ENCODE data around the gene RFX3.

RFX3 gene

GRCh38 chr9:3468421-3469205, 57.2 kb downstream of the RFX3 start:
- no peak overlapping the region for H3K9ac ChIP-seq
- H3K79me2 ChIP-seq: no peaks in the 10 kb centered on the region
- H3K9me3 ChIP-seq (ENCODE audit: control insufficient read depth, low read length): no peaks in the 10 kb centered on the region
- H3K27ac ChIP-seq: no peak overlapping the region
- H3K36me3 ChIP-seq (ENCODE audit: control insufficient read depth, insufficient read depth, low read length): no peaks in the 10 kb centered on the region
- no peak overlapping the region for H3K4me3 ChIP-seq (ENCODE audit: low read depth, low read length)
- H2AFZ ChIP-seq: no peak overlapping the region
- H3K27me3 ChIP-seq (ENCODE audit: control insufficient read depth, insufficient read depth, low read length): no peaks in the 10 kb centered on the region
- H3K4me1 ChIP-seq: peaks cover 3% of the 10 kb centered on the region
- TF ChIP-seq CTCF (IDR thresholded peaks at IDR 0.05): no peak
- no peak overlapping the region for H3K4me2 ChIP-seq (ENCODE audit: low read length)

DNA sequence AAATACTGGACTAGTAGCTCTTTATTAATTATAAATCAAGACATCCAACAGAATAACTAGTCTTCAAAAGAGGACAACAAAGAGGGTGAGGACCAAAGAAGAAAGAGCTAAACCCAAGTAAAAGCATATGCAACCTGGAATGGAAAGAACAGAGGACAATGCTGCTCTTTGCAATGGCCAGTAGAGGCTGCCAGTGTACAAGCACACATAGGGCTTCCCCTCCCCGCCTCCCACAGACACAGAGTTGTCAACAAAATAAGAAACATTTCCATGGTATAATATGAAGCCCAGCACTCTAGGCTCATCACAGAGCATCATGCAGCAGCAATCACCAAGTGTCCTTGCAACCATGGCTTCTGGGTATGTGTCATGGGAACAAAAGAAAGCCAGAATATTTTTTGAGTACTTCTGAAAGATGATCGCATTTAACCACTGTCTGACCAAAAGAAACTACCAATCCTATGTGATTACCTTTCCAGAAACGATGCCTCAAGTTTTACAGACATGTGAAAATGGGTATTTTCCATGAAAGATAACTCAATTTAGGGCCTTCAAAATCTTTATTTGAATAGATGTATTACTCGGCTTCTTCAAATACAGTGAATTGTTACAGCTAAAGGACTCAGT, 58.1 kb downstream of the RFX3 start:
- no peak overlapping the region for H3K27ac ChIP-seq
- no peak overlapping the region for H3K9ac ChIP-seq
- TF ChIP-seq CTCF (IDR thresholded peaks at IDR 0.05): peak; percentile 74
- H3K4me1 ChIP-seq: peaks cover 3% of the 10 kb centered on the region
- H3K4me2 ChIP-seq (ENCODE audit: low read length): no peak overlapping the region
- no peak overlapping the region for H3K4me3 ChIP-seq (ENCODE audit: low read depth, low read length)
- H3K27me3 ChIP-seq (ENCODE audit: control insufficient read depth, insufficient read depth, low read length): no peaks in the 10 kb centered on the region
- no peaks in the 10 kb centered on the region for H3K79me2 ChIP-seq
- H3K9me3 ChIP-seq (ENCODE audit: control insufficient read depth, low read length): no peaks in the 10 kb centered on the region
- H2AFZ ChIP-seq: no peak overlapping the region
- no peaks in the 10 kb centered on the region for H3K36me3 ChIP-seq (ENCODE audit: control insufficient read depth, insufficient read depth, low read length)

- Histone ChIP-seq H3K79me2 (no peaks in the 10 kb centered on the region), H3K36me3 (ENCODE audit: control insufficient read depth, insufficient read depth, low read length) (no peaks in the 10 kb centered on the region), H3K4me3 (ENCODE audit: low read depth, low read length) (no peak overlapping the region), H2AFZ (no peak overlapping the region), H3K4me2 (ENCODE audit: low read length) (no peak overlapping the region), H3K27me3 (ENCODE audit: control insufficient read depth, insufficient read depth, low read length) (no peaks in the 10 kb centered on the region), H3K4me1 (no peaks in the 10 kb centered on the region), H3K9me3 (ENCODE audit: control insufficient read depth, low read length) (no peaks in the 10 kb centered on the region), H3K9ac (no peak overlapping the region), H3K27ac (no peak overlapping the region)
- no peak for TF ChIP-seq CTCF (IDR thresholded peaks at IDR 0.05)
These were observed 61.7 kb downstream of the RFX3 start for GRCh38 chr9:3464033-3464638.

GRCh38 chr9:3458806-3459475, 66.9 kb downstream of the RFX3 start:
- Histone ChIP-seq H3K9ac (no peak overlapping the region), H3K36me3 (ENCODE audit: control insufficient read depth, insufficient read depth, low read length) (no peaks in the 10 kb centered on the region), H3K27ac (no peak overlapping the region), H3K79me2 (no peaks in the 10 kb centered on the region), H3K4me1 (no peaks in the 10 kb centered on the region), H2AFZ (no peak overlapping the region), H3K9me3 (ENCODE audit: control insufficient read depth, low read length) (no peaks in the 10 kb centered on the region), H3K4me3 (ENCODE audit: low read depth, low read length) (no peak overlapping the region), H3K27me3 (ENCODE audit: control insufficient read depth, insufficient read depth, low read length) (no peaks in the 10 kb centered on the region), H3K4me2 (ENCODE audit: low read length) (peak overlapping the region; percentile 18)
- no peak for TF ChIP-seq CTCF (IDR thresholded peaks at IDR 0.05)
